Measurements from ENCODE around the gene TUBGCP6.
"Not testable (repeated sequence)": the region's sequence is repeated elsewhere in the genome, so short reads cannot be mapped to it uniquely, and the experiment has no call there.

TUBGCP6 gene

GRCh38 chr22:50209893-50210292, 34.9 kb downstream of the TUBGCP6 start:
- peak; percentile 56 for DNase-seq (ENCODE audit: low spot score)

GRCh38 chr22:50208939-50209892, 35.6 kb downstream of the TUBGCP6 start:
- DNase-seq (ENCODE audit: low spot score) = no peak

GRCh38 chr22:50208430-50208938, 36.3 kb downstream of the TUBGCP6 start:
- no peak for DNase-seq (ENCODE audit: low spot score)

DNA sequence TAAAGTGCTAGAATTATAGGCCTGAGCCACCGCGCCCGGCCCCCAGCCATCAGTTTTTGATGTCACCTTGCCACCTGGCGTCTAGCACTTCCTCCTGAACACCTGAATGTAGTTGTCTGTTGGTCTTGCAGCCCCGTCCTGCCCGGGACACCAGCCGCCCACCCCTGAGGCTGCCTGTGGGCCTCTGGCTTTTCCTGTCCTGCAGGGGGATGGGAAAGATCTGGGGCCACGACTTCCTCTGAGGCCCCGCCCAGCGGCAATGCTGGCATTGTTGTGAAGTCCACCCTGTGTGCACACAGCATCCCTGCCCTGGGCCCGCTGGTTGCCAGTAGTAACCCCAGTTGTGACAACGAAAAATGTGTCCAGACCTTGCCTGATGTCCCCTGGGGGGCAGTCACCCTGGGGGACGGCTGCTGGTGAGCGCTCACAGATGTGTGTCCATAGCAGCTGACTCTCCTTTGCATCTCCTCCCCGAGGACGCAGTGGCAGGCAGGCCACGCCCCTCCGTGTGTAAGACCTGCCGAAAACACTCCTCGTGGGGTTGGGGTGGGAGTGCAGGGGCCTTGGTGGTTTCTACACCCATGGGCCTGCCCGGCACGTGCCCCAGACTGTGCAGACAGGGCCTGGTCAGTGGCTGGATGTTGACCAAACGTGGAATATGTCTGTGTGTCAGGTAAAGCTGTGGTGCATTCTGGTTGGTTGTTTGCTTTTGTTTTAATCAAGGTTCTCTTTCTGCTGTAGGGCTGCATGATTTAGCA, 37.3 kb downstream of the TUBGCP6 start:
- DNase-seq (ENCODE audit: low spot score) = no peak

DNA sequence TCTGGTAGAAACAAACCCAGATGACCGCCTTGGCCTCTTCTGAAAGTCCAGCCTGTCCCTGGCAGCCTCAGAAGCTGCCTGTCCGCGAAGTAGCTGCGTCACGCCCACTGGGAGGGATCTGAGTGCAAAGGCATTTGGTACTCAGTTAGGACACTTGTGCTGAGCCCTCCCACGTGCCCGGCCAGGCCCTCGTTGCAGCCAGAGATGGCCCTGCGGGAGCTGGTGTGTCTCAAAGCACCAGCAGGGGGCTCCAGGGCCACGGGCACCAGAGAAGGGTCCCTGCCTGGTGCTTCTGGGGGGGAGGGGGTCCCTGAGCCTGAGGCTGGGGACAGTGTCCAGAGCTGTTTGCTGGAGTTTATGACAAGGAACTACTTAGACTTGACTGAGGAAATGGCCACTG, 38.2 kb downstream of the TUBGCP6 start:
- DNase-seq (ENCODE audit: low spot score) = no peak

- DNase-seq (ENCODE audit: low spot score) = no peak
These were observed 38.8 kb downstream of the TUBGCP6 start for GRCh38 chr22:50205781-50206569.

DNA sequence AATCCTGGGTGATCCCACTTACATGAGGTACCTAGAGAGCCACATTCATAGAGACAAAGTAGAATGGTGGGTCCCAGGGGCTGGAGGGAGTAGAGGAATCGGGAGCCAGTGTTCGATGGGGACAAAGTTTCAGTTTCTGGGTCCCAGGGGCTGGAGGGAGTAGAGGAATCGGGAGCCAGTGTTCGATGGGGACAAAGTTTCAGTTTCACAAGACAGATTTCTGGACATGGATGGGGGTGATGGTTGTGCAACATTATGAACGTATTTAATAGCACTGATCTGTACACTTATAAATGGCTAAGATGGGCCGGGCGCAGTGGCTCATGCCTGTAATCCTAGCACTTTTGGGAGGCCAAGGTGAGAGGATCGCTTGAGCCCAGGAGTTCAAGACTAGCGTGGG, 39.8 kb downstream of the TUBGCP6 start:
- not testable (repeated sequence) for DNase-seq (ENCODE audit: low spot score)

GRCh38 chr22:50204571-50204970, 40.3 kb downstream of the TUBGCP6 start:
- DNase-seq (ENCODE audit: low spot score) = no peak

GRCh38 chr22:50203288-50203687, 41.5 kb downstream of the TUBGCP6 start:
- no peak for DNase-seq (ENCODE audit: low spot score)

- DNase-seq (ENCODE audit: low spot score) = no peak
These were observed 42.6 kb downstream of the TUBGCP6 start for GRCh38 chr22:50202130-50202666.

DNA sequence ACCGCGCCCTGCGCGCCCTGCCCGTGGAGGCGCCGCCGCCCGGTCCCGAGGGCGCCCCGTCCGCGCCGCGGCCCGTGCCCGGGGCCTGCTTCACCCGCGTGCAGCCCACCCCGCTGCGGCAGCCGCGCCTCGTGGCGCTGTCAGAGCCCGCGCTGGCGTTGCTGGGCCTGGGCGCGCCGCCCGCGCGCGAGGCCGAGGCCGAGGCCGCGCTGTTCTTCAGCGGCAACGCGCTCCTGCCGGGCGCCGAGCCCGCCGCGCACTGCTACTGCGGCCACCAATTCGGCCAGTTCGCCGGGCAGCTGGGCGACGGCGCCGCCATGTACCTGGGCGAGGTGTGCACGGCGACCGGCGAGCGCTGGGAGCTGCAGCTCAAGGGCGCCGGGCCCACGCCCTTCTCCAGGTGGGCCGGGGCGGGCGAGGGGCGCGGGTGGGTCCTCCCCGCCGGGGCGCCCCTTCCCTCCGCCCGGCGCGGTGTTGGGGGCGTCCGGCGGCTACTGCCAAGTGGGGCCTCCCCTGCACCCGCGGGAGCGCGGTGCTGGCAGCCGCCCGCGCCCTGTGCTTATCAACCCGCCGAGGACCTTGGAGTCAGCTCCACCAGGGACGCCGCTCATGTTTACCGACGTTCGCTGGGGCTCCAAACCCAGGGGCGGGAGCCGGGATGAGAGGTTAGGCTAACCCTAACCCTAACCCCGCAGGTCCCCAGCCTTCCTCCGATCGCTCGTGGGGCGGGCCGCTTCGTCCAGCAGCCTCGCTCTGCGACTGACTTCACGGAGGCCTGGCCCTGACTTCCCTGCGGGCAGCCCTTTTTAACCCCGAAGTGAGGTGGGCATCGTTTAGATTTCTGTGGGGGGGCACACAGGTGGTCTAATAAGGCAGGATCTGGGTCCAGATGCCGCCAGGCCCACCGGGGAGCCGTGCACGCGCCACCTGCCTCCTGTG, 43.4 kb downstream of the TUBGCP6 start:
- DNase-seq (ENCODE audit: low spot score) = no peak

DNA sequence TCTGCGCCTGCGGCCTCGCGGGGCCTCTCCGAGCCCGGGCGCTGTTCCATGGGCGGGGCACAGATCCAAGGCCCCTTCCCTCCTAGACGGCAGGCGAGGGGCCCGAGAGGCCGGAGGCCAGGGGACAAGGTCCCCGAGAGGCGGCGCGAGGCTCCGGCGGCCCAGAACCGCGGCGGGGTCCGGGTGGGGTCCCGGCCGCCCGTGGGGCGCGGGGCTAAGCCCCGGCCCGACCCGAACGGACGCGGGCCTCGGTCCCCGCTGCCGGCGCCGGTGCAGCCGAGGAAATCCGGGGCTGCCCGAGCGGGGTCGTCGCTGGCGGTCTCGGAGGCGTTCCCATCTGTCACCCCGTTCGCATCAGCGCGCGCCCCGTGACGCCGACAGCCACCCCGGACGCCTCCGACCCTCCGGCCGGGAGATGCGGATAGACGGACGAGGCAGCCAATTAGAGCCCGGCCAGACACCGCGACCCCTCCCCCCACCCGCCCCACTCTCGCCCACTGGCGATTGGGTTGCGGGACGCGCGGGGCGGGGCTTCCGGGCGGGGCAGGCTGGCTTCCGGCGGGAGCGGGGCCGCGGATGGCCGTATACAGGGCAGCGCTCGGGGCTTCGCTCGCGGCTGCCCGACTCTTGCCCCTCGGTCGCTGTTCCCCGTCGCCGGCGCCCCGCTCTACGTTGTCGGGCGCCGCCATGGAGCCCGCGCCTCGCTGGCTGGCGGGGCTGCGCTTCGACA, 44.2 kb downstream of the TUBGCP6 start, which contains the start of gene SELENOO:
SELENOO (plus strand) TSS at position 551 of the 730 bp plus-strand sequence; CDS start at position 577, 26 bp downstream.
- DNase-seq (ENCODE audit: low spot score) = peak; percentile 88

GRCh38 chr22:50199829-50200460, 44.9 kb downstream of the TUBGCP6 start:
- DNase-seq (ENCODE audit: low spot score) = no peak

GRCh38 chr22:50199251-50199721, 45.5 kb downstream of the TUBGCP6 start:
- no peak for DNase-seq (ENCODE audit: low spot score)

DNA sequence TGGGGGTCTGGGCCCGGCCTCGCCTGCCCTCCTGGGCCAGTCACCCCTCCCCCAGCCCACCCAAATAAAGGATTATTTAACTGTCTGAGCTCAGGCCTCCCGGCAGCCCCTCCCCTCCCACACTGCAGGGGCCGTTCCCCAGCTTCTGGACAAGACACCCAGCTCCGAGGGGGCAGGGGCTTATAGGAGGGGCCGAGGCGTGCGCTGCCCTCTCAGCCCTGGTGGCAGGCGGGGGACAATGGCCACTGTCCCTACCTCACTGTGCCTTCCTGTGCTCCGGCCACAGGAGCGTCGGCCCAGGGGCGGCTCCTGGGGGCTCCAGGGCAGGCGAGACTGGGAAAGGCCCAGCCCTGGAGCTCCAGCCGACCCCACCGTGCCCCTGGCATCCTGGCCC, 46.2 kb downstream of the TUBGCP6 start:
- DNase-seq (ENCODE audit: low spot score) = no peak

- no peak for DNase-seq (ENCODE audit: low spot score)
These were observed 46.8 kb downstream of the TUBGCP6 start for GRCh38 chr22:50197856-50198623.

DNA sequence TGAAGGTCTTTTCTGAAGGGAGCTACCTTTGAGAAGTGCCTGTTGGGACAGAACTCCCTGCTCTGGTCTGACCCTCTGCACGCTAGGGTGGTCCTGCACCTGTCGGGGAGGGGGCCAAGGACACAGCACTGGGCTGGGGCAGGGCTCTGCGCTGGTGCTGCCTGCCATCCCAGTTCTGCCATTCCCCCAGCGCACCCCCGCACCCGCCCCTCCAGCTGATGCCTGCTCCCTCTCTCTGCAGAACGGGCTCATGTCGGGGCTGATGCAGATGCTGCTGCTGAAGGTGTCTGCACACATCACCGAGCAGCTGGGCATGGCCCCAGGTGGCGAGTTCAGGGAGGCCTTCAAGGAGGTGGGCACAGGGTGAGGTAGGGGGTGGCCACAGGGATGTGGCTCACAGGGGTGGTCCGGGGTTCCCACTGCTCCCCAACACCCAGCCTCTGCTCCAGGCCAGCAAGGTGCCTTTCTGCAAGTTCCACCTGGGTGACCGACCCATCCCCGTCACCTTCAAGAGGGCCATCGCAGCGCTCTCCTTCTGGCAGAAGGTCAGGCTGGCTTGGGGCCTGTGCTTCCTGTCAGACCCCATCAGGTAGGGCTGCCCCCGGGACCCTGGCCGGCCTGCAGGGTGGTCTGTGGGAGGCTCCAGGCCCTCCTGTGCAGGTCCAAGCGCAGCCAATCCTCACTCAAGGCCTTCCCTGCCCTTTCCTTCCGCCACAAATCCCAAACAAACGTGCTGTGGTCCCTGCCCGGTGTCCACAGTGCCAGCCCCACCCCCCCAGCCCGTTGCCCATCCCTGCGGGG, 47.6 kb downstream of the TUBGCP6 start:
- DNase-seq (ENCODE audit: low spot score) = no peak

DNA sequence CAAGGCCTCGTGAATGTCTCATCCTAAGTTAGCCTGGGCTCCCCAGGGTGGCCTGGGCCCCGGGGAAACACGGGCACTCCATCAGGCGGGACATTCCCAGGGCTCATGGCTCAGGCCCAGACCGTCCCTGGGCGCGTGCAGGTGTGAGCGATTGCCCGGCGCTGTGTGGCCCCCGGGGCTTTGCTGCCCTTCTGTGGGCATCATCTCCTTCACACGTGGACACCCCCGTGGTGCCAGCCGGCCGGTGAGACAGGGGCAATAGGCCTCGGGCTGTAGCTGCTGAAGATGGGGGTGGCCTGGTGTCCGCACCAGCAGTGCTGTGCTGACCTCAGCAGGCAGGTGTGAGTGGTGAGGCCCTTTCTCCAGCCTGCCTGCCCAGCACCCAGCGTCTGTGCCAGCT, 48.6 kb downstream of the TUBGCP6 start:
- no peak for DNase-seq (ENCODE audit: low spot score)
